ENCODE results near the gene C16orf90.

- TF ChIP-seq CTCF (IDR thresholded peaks at IDR 0.05), result no peak
- no peak for TF ChIP-seq POLR2A (IDR thresholded peaks at IDR 0.05)
Measured at GRCh38 chr16:3470723-3471122, 24.6 kb downstream of the C16orf90 start.

Data from thyroid gland (tissue), 4 donors.